ENCODE data around the gene CHN1.
A peak's percentile ranks its signal among the peaks of the same experiment; 100 is the strongest.

Gene CHN1, protein sequence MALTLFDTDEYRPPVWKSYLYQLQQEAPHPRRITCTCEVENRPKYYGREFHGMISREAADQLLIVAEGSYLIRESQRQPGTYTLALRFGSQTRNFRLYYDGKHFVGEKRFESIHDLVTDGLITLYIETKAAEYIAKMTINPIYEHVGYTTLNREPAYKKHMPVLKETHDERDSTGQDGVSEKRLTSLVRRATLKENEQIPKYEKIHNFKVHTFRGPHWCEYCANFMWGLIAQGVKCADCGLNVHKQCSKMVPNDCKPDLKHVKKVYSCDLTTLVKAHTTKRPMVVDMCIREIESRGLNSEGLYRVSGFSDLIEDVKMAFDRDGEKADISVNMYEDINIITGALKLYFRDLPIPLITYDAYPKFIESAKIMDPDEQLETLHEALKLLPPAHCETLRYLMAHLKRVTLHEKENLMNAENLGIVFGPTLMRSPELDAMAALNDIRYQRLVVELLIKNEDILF

DNA sequence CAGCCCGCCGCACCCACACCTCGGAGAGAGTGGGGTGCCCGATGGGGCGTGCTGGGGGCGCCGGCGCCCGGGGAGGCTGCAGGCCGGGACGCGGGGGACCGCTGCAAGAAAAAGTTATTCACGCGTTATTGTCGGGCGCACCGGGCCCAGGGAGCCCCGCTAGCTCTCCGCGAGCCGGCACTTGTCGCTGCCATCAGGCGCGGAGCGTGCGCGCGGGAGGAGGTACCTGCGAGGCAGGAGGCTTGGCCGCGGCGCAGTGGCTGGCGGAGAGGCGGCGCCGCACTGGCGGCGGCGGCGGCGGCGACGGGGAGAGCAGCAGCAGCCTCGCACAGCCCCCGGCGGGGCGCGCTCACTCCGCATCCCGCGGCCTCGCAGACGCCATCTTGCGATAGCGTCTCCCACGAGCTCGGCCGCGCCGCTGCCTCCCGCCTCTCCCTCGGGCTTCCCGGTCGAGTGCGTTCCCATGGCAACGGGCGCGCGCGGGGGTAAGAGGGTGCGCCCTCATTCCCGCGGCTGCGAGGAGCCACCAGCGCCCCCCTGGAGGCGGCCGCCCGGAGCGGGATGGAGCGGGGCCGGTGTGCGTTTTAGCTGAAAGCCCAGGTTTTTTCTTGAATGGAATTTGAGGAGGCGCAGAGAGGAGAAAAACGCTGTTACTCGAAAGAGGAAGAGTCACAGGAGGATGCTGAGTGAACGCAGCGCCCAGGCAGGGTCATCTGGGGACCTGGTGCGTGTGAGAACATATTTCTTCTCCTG lies at the start of gene CHN1:
Gene CHN1 (minus strand): TSS at position 402 of the 753 bp plus-strand sequence. CDS start 469 bp downstream, outside the sequence.
- peak; percentile 81 for DNase-seq

DNA sequence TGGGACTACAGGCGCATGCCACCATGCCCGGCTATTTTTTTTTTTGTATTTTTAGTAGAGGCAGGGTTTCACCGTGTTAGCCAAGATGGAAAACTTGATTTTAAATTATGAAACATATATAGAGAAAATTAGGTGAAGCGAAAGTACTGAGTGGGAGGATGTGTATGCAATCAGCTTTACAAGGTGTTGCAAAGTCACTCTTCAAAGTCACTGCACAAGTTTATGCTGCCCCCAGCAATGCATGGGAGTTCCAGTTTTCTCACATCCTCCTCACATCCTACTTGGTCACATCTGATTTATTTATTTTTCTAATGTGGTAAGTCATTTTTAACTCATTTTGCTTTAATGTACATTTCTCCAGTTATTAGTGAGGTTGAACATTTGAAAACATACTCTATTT lies 49.2 kb upstream of the CHN1 start:
- no peak for DNase-seq

DNA sequence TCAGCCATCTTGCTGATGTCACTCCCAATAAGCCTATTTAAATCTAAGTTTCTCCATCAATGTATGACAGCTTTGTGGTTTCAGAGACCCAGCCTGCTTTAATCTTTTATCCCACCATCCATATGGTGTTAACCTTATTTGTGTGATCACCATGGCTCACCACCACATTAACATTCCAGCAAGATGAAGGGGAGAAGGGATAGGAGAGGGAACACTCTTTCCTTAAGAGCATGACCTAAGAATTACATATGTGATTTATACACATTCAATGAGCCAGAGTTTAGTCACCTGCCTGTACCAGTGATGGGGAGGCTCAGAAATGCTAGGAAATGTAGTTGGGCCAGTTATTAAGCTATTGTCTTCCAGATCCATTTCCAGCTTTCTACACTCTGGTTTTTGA lies 44.5 kb upstream of the CHN1 start:
- DNase-seq = no peak

DNA sequence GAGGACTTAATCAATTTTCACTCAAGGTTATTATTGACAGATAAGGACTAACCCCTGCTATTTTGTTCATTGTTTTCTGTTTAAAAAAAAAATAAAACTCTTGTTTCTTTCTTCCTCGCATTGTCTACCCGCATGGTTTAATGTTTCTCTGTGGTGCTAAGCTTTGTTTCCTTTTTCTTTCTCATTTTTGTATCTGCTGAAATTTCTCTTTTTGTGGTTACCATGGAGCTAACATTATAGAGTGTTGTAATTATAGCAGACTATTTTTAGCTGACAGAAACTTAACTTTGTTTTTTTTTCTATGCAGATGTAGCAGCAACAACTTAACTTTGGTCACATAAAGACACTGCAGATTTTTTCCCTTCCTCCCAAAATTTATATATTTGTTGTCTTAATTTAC lies 43.1 kb upstream of the CHN1 start:
- DNase-seq = no peak

DNA sequence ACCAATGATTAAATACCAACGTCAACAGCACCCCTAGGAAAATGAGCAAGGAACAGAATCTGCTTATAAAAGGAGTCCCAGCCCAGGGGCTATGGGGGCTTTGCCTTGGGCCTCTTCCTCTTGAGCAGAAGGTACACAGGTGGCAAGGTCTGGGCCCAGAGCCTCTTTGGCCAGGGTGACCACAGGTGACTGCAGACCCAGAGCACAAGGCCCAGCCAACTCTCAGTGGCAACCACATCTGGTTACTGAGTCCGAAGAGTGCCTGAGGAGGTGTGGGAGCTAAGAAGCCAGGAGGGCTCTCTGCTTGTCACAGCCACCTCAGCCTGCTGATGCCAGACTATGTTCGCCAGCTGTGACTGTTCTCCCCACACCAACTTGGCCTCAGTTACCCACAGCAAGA lies 34.3 kb upstream of the CHN1 start:
- no peak for DNase-seq

DNA sequence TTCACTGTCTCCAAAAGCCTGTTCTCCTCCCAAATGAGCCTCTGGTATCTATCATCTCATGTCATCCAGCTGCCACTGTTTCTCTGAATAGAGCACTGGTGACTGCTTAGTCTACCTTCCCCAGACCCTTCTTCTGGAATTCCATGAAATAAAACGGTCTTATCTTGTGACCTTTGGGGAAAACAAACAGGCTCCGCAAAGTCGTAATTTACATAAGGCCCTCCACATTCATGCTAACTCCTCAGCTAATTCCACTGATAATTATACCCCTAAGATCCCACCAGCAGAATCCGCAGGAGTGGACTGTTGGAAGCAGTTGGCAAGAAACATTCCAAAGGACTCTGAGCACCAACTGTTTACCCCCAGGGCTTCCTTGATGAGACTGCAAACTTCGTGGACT lies 33.9 kb upstream of the CHN1 start:
- DNase-seq = no peak

DNA sequence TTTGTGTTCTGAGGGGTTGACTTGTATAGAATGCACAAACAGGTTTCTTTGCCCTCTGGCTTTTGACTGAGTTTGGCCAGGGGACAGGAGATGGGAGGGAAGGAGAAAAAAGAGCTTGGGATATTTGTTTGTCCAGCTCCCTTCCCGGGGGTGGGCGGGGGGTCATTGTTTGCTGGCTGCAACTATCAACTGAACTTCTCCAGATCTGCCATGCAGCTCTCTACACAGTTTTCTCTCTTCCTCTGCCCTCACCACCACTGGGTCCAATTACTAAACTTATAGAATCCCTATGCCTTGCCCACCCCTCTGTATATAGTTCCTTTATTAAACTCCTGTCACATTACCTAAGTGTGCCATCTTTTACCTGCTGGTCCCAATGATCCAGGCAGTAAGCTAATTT lies 32.8 kb upstream of the CHN1 start:
- no peak for DNase-seq

DNA sequence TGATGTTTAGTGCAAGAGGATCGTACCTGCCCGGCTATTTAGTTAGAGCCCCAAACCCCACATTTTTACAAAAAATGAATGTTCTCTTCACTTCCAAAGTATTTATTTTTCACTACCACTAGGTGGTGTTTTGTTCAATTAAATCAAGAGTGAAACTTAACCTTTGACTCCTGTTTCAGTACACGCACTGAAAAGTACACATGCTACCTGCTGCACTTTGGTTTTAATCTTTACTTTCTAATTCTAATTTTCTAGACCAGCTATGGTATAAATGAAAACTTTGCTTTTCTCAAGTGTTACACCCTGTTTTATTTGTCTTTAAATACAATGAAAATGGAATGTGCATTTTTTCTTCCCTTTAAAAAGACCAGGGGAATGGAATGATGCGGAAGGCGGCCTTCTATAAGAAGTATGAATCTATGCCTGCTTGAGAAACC lies 31.4 kb upstream of the CHN1 start:
- peak; percentile 22 for DNase-seq

DNA sequence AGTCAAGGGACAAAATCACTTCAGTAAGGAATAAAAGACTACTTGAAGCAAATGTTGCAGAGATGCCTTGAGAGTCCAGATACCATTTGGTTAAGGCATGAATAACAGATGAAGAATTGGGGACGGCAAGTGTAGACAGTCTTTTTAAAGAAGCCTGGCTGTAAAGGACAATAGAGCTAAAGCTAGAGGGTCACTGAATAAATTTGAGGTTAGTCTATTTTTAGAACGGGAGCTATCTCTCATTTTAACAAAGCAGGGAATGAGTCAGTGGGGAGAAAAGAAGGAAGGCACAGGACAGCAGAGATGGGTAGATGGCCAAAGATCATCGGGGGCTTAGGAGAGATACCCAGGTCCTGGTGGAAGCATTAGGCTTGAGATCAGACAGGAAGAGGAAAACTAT lies 30.6 kb upstream of the CHN1 start:
- DNase-seq = no peak

DNA sequence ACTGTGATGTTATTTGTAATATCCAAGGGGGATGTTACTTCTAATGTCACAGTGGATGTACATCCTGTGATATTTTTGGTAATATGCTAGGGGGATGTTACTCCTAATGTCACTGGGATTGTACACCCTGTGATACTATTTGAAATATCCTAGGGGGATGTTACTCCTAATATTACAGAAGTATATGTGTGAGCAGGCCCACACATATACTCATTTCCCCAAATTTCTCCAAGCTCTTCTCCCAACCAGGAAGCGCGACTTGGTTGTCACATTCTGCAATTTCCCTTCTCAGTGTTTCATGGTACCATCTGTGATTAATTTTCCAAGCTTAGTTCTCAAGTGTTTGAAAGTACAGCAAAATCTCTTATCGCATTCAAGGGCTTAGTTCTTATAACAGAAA lies 29.5 kb upstream of the CHN1 start:
- no peak for DNase-seq

DNA sequence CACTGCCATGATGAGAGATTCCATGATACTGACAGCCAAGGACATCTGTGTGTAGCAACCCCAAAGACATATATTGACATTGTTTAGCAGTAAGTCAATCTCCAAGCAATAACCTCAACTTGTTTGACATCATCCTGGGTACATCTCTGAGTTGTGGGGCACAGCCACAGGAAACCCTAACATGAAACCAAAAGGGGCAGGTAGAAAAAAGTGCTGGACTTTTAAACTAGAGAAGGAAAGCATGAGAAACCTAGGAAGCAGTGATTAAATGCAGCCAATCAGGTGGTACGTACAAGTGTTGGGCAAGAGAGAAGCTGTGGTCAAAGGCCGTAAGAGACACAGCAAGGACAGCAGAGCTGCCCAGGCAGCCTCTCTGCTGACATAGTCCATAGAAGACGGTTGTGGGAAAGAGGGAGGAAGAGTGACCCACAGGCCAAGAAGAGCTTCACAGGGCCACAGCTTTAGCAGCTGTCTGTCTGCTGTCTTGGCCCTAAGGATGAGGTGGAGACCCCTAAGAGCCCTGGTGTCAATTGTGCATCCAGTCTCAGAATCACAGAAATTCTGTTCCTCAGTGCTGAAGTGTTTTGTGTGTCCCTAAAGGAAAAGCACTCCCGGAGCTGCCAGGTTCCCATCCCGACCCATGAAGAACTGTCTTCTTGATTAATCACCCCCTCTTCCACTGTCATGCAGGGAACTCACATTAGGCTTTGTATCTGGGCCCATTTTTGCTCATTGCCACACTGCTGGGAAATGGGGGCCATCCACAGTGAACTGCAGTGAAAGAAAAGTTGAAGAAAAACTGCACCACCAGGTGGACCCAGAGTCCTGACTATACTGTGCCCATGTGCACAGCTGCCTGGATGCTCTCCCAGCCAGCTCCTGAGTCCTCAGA lies 25.4 kb upstream of the CHN1 start:
- DNase-seq = peak; percentile 39

DNA sequence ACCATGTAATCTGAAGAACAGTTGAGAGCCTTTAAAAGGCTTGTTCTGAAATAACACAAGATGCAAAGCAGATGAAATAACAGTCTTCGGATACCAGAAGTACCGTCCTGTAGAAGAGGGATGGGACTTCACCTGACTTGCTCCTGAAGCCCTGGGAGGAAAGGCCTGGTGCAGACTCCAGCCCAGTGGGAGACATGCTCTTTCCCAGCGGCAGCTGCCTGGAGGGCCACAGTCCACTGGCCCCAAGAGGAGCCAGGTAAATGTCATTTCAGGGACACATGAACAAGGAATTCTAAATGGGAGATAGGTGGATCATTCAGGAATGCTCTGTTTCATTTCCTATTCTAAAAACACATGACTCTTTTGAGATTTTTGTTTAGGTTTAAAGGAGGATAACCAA lies 22.6 kb upstream of the CHN1 start:
- no peak for DNase-seq

DNA sequence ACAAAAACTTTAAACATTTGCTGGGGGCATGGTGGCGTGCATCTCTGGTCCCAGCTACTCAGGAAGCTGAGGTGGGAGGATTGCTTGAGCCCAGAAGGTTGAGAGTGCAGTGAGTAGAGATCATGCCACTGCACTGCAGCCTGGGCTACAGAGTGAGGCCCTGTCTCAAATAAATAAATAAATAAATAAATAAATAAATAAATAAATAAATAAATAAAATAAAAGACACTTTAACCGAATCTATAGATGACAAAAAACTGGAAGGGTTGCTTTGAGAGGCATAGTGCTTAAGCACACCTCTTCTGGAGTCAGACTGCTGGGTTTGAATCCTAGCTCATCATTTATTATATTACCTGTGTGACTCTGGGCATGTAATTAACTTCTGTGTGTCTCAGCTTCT lies 21.2 kb upstream of the CHN1 start:
- DNase-seq = no peak

DNA sequence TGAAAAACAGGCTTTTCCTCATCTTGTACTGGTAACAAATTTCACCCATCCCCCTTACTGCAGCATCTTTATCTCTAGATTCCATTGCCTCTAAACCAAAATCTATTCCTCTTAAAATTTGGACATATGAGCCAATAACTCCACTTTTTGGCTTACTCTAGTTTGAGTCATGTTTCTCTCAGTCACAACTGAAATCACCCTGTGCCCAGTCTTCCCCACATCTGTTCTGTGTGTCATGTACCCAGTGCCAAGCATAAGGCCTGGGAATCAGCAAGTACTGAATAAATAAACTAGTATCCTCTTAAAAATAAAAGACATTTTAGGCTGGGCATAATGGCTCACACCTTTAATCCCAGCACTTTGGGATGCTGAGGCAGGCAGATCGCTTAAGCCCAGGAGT lies 20.8 kb upstream of the CHN1 start:
- DNase-seq = no peak

DNA sequence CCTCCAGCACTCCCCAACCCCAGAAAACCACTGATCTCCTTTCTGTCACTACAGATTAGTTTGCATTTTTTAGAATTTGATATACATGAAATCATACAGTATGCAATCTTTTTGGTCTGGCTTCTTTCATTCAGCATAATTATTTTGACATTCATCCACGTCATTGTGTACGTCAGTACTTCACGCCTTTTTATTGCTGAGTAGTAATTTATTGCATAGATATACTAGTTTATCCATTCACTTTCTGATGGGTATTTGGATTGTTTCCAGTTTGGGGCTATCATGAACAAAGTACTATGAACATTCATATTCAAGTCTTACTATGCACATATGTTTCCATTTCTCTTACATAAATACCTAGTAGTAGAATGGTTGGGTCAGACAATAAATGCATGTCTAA lies 20.1 kb upstream of the CHN1 start:
- DNase-seq = no peak

DNA sequence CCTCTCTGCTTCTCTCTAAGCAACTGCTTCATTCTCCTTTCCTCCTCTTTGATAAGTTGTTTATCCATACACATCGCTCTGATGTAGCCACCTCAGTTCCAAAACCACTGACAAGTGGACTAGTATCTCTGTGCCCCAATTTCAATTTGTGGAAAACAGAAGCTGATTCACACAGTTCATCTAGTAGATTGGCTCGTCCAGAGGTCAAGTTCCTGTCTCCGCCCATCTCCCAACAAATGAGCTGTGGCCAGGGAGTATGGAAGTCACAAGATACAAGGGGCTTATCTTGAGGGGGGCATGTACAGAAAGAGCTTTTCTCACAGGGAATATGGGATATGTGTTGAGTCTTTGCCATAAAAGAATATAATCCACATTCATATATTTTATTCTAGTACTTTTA lies 17.7 kb upstream of the CHN1 start:
- DNase-seq = no peak

DNA sequence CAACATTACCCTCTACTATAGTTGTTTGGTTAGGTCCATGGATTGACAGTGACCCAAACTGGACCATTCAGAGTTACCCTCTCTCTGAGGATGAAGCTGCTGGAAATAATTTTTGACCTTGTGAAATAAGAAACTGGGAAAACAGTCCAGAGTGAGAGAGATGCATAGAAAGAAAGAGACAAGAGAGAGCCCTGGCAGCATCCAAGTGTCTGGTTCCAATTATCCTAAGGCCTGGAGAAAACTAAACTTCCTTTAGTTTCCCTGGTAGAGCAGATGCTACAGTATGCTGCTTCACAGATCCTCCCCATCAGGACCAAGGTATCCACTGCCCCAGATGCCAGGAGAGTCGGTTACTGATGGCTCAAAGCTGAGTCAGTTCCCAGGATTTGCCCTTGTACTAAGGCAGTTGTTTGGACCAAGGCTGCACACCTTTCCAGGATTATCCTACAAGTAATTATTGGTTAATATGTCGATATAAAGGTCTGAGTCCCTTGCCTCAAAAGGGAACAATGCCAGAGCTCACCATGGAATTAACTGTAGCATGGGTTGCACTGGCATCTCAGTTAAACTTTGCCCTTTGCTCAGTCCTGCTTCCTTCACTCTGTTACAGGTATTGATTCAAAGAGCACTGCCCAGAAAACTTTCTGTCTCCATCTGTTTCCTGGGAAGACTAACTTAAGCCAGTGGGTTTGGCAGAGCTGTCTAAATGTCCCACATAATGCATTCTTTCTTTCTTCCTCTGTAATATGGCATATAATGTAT lies 14.6 kb upstream of the CHN1 start:
- no peak for DNase-seq

DNA sequence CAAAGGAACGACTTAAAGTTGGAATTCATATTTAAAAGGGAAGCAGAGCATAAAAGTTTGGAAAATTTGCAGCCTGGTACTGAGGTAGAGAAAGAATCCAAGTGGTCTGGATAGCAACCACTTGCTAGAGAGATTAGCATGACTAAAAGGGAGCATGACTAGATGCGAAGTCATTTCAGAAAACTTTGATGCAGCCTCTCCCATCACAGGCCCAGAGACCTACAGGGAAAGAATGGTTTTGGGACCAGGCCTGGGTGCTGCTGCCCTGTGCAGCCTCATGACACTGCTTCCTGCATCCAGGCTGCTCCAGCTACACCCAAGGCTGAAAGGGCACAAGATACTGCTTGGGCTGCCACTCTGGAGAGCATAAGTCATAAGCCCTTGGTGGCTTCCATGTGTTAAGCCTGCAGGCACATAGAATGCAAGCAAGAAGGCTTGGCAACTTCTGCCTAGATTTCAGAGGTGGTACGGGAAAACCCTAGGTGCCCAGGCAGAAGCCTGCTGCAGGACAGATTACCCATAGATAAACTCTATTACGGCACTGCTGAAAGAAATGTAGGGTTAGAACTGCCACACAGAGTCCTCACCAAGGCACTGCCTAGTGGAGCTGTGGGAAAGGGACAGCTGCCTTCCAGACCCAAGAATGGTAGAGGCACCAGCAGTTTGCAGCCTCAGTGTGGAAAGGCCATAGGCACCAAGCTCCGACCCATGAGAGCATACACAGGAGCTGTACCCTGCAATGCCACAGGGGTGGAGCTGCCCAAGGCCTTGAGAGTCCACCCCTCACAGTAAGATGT lies 12.6 kb upstream of the CHN1 start:
- DNase-seq = no peak

DNA sequence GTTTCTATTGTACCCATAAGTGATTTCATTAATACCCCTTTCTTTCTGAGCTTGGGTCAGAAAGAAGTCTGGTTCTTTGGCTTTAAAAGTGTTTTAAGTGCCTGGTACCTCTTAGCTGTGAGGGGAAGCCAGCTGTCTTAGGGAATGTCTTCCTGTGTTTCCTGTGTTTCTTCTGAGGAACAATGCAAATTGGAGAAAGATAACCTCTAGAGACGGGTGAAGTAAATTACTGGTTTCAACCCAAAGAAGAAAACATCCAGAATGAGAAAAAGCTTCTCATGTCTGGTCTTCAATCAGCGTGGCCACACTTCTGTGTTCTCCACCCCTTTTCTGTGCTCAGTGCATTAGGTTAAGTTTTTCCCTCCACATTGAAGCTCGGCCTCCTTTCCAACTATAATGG lies 10.2 kb upstream of the CHN1 start:
- no peak for DNase-seq

DNA sequence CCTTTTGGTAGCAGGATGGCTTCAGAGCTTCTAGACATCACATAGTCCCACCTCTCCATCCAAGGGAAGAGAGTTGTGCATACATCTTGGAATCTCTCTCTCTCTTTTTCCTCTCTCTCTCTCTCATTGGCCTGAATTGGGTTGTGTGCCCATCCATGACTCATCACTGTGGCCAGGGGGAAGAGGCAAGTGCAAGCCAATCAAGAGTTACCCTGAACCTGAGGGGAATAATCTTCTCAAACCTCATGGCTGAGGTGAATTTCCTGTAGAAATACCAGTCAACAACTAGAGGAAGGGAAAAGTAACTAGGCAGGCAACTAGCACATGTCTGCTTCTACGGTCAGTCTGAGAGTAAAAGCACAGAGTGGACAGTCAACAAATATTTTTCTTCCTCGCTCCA lies 7.3 kb upstream of the CHN1 start:
- DNase-seq = no peak

DNA sequence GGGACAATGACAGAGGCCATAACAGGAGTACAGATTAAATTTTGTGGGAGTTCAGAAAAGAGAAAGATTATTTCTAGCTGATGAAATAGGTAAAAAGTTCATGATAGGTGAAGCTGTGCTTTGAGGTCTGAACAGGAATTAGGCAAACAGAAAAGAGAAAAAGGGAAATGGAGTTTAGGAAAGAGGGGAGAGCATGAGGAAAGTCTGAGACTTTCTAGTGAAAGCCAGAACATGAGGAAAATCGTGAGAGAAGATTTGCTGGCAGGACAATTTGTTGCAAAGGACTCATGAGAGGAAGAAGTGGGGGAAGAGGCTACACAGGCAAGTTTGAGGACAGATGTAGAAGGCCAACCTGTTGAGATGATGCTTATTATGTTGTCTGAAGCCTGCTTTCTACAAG lies 6.3 kb upstream of the CHN1 start:
- DNase-seq = no peak

DNA sequence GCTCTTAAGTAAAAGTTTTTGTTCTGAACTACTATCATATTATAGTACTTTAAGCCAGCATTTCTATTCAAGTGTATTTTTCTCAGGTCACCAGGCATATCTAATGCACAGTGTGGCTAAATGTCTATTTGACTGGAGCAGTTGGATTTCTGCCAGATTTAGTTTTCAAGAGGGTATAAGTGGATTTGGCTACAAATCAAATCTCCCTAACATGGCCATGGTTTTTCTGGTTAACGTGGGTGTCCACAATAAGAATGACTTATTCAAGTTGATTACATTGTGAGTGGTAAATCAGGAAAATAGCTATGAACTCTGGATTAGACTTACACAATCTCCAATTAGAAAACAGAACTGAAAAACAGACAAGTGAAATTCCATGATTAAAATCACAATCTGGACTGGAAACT lies 5.7 kb upstream of the CHN1 start:
- DNase-seq = peak; percentile 92

All from NCI-H1105 treated with DMSO at 0.1 percent for 48 hours (cell line).